Activated T-helper 1 cell treated with Interleukin-2 at 50 U/mL for 16 hours (primary cell): ENCODE results near the gene RORB.

Experiments
- DNase-seq: peaks from one replicate; pipeline ENCODE4 v3.0.0-alpha.2; 2020; ENCODE audit warnings: low read depth

The RORB gene

DNA sequence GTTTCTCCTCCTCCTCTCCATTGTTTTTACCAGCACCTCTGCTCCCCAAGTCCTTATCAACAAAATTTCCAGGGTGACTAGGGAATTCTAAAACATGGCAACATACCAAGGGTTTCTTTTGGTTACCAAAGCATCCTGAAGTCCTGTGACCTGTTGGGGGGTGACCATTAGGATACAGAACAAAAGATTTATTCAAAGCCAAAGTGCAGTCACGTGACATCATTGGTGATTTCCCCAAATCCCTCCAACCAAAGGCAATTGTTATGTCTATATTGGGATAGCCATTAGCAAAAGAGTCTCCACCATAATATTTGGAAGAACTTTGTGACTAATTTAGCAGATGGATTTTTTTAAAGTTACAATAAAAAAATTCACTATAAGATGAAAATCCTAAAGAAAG is 222.2 kb downstream of the RORB start:
- no peak for DNase-seq

DNA sequence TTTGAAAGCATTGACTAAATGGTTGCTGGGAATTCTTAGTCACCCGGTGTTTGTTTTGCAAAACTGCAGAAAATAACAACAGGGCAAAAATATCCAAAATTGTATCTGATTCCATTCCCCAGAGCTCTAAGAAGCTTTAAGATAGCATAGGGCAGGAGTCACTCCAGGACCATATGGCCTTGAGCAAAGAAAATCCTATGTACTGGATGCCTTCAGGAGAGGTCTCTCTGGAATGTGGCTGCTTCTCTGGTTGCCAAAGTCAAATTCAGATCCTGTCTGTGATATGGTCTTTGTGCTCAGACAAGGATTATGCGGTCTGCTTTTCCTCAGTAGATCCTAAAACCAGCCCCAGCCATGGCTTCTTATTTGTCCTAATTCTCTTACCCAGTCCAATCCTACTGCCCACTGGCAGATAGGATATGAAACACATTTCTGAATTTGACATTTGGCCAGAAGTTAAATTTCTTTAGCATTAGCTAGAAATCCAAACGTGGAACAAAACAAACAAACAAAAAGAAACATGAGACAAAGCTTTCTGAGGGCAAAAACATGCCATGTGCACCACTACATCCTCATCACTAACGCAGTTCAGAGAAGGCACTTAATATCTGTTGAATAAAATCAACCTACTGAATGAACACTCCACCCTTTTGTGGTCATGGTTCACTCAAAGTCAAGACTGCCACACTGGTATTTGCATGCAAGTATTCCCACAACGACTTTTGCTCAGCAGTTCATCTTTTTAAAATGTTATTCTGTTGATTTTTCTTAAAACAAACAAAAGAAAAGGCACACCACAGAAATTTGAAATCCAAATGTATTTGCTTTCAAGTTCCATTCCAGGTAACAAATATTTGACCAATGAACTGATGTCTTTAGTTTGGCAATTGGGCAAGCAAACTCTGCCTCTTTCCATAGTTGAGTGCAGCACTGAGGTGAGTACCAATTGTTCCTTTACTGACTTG is 224.8 kb downstream of the RORB start:
- DNase-seq: no peak

DNA sequence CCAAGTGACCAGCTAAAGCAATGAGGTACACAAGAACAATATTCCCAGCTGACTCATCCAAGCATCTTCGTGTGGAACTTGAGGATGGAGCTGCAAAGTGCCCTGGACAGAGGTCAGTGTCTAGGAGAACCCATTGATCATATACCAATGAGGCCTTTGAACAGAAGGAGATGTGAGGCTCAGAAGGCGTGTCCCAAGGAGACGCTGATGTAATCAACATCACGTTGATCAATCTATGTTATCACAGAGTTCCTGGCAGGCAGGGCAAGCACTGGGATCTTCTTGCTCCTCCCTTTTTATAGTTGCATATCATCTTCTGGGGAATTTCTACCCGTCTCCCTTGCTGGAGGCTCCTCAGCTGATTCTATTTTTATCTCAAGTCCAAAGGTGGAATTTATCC is 227.2 kb downstream of the RORB start:
- no peak for DNase-seq

DNA sequence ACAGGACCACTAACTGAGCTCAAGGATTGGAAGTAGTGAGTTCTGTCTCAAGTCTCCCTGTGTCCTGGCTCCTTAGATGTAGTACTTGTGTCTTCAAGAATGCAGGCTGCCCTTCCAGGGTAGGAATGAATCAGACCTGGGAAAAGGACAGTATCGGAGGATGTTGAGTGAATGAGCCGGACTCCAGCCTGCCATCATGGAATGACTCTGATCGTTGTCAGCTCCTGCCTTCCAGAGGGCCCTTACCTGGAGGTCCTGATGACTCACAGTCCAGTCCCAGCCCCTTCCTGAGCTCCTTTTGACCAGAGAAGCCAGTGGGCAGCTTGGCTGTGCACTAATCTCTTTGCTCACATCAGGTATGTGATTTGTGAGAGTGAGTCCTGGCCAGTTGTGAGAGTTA is 229.4 kb downstream of the RORB start:
- no peak for DNase-seq

DNA sequence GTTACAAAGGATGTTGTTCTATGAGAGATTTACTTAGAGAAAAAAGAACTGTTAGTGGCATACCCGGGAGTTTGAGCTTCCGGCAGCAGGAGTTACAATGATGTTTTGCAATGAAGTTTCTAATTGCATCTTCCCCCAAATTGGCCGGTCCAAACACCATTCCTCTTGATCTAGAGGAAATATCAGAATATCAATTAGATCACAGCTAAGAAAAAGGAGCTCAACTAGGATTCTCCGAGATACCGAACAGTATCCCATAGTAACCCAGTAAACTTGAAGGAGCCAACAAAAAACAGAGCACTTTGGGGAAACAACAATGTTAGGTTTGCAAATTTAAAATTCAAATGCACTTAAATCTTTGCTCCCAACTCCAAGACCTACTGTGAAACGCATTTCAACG is 231.0 kb downstream of the RORB start:
- DNase-seq: no peak

DNA sequence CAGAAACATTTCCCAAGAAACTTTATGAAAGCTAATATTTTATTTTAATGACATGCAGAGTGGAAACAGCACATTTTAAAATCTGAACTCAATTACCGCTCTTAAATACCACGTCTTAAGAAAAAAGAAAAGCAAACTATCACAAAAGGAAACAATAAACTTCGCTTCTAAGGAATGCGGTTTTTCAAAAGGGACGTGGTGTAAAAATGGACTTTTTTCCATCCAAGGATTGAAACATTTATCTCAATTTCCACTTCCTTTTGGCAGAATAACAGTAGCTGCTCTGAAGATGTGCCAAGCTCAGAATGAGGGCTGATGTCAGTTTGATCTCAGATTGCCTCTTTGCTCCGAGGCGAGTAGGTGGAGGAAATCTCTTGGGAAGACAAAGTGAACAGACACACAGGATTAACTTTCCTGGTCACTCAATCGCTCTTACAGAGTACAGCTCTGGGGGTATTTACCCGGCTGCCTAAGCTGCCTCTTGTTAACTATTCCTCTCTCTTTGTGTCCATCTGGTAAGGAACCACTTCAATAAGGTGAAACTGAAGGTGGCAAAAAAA is 232.1 kb downstream of the RORB start:
- DNase-seq: no peak

DNA sequence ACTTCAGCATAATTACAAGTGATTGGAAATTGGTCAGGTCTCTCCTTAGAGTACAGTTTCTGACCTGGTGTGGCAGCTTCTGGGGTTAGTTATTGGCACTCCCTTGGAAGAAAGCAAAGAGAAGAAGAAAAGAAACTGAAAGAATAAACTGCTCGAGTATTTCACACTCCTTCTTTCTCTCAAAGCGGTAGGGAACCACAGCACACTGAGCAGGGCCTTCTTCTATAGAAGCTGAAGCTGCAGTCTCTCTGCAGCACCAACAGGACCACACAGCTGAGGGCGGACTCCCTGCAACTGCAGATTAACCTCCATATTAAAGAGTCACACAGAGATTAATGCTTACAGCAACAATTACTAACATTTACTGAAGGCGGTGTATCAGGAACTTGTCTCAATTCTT is 238.6 kb downstream of the RORB start:
- DNase-seq: no peak

DNA sequence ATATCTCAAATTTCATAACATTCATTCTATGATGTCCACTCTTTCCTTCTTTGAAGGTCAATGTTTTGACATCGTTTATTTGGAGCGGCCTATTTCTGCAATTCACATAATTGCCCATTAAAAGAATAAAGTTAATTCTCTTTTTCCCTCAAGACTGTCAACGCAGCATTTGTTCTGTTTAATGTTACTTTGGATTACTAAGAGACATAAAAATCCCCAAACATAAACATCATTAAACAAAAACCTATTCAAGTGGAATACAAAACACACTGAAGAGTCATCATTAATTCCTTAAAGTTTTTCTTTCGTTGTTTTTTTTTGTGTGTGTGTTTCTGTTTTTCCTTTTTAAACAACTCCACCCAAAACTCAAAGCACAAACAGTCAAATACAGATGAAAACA is 239.5 kb downstream of the RORB start:
- no peak for DNase-seq

DNA sequence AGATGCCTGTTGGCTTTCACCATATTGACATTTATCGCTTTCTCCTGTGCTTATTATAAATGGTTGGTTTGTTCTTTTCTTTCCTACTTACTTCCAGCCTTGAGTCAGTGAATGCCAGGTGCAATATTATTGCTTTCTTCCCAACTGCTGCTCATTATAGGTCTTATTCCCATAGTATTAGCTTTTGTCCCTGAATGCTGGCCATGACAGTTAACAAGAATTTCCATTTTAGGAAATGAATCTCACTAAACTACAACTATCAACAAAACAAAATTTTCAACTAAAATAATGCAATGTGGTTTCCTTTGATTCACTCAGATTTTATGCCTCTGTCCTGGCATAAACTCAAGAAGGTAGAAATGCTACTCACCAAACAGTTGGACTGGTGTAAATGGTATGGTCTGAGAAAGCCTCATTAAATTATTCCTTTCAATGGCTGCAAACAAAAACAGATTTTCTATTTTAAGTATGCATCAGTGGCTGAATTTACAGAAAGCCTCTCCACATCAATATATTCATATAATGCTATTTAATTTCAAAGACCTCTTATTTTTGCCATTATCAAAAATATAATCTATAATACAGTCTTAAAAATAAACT is 245.2 kb downstream of the RORB start:
- no peak for DNase-seq
